Measurements from ENCODE around the gene SFXN3. TPM values are rescaled to one million over a fixed set of nuclear protein-coding genes. Genes with fewer than 3 reads are reported as not detected.

Gene SFXN3
- total and polyA plus RNA-seq, 10 of the 15 experiments (the other 5 are each of a cell fraction or from before 2014, with no cell fraction given) = 0.05 to 11.3 (median 1.2) TPM

GRCh38 chr10:100996678-100997359, 34.2 kb upstream of the SFXN3 start (continued):
- TF ChIP-seq CHD4 (IDR thresholded peaks at IDR 0.05) (no peak), ESRRA (IDR thresholded peaks at IDR 0.05; ENCODE audit: low read length) (no peak), YY1 (IDR thresholded peaks at IDR 0.05; ENCODE audit: low read depth, low read length) (0 out of 2 replicates have a peak, but pooled peaks have one; percentile 12), HDAC6 (IDR thresholded peaks at IDR 0.05; ENCODE audit: unreplicated experiment) (no peak), CTCF (IDR thresholded peaks at IDR 0.05 in 2 of 3, conservative IDR thresholded peaks at IDR 0.05 in 1 of 3; ENCODE audit: control insufficient read depth in 2 of 3, extremely low read depth in 1 of 3, insufficient read depth in 1 of 3, low read depth in 3 of 3, low read length in 3 of 3) (peak in 1 of 3 experiments; percentile 1; a peak in 1 of 6 replicates), ZBTB40 (IDR thresholded peaks at IDR 0.05; ENCODE audit: borderline replicate concordance) (no peak), ATF3 (IDR thresholded peaks at IDR 0.05; ENCODE audit: borderline replicate concordance, extremely low read depth, low read depth, low read length) (0 out of 2 replicates have a peak, but pooled peaks have one; percentile 37), USF2 (IDR thresholded peaks at IDR 0.05; ENCODE audit: borderline replicate concordance, low read depth, low read length) (peak; percentile 54), KLF5 (IDR thresholded peaks at IDR 0.05; ENCODE audit: partially characterized antibody) (no peak), MYB (IDR thresholded peaks at IDR 0.05; ENCODE audit: borderline replicate concordance, low read depth, low read length) (no peak), KDM1A (IDR thresholded peaks at IDR 0.05; ENCODE audit: borderline replicate concordance) (no peak), MYC (IDR thresholded peaks at IDR 0.05; ENCODE audit: insufficient read depth, insufficient read length, insufficient replicate concordance, low read length, severe bottlenecking) (peak; percentile 38)
